ENCODE results near the gene CACNA1B.

GRCh38 chr9:138116521-138116920 is 238.9 kb downstream of the CACNA1B start:
- no peak for TF ChIP-seq POLR2AphosphoS5 (IDR thresholded peaks at IDR 0.05; ENCODE audit: control insufficient read depth, insufficient read depth, low read depth, low read length)
- TF ChIP-seq CTBP1 (IDR thresholded peaks at IDR 0.05; ENCODE audit: borderline replicate concordance): no peak
- no peak for TF ChIP-seq JUN (IDR thresholded peaks at IDR 0.05; ENCODE audit: borderline replicate concordance, low read depth, low read length)
- no peak for TF ChIP-seq JUN (CRISPR knock-in tag; IDR thresholded peaks at IDR 0.05; ENCODE audit: borderline replicate concordance)
- TF ChIP-seq PCBP2 (IDR thresholded peaks at IDR 0.05; ENCODE audit: low read depth, low read length, poor library complexity, severe bottlenecking): no peak
- no peak for TF ChIP-seq ZNF253 (CRISPR knock-in tag; conservative IDR thresholded peaks at IDR 0.05)
- no peak for TF ChIP-seq POLR2H (tag; IDR thresholded peaks at IDR 0.05; ENCODE audit: low read depth)
- TF ChIP-seq HMBOX1 (IDR thresholded peaks at IDR 0.05): no peak
- TF ChIP-seq RCOR1 (IDR thresholded peaks at IDR 0.05; ENCODE audit: borderline replicate concordance in 1 of 2, low read depth in 2 of 2, low read length in 2 of 2): no peak
